ENCODE results near the gene EREG.

Gene EREG

DNA sequence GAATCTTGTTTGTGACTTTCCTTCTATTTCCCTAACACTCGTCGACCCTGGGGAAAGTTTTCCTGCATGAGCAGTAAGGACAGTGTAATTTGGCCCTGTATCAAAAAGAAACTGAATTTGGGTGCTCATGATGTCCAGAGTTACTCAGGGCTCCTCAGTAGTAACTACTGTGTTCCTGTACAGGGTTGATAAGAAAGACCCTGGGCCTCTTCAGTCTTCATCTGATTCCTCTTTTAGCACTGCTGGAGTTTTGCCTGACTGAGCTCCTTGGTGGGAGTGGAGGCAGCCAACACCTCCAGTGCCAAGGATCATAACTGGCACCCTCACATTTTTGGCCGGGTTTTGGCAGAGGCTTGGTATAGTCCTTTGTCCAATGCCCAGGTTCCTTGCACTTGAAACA is 72.9 kb downstream of the EREG start:
- TF ChIP-seq, protein P1, sequence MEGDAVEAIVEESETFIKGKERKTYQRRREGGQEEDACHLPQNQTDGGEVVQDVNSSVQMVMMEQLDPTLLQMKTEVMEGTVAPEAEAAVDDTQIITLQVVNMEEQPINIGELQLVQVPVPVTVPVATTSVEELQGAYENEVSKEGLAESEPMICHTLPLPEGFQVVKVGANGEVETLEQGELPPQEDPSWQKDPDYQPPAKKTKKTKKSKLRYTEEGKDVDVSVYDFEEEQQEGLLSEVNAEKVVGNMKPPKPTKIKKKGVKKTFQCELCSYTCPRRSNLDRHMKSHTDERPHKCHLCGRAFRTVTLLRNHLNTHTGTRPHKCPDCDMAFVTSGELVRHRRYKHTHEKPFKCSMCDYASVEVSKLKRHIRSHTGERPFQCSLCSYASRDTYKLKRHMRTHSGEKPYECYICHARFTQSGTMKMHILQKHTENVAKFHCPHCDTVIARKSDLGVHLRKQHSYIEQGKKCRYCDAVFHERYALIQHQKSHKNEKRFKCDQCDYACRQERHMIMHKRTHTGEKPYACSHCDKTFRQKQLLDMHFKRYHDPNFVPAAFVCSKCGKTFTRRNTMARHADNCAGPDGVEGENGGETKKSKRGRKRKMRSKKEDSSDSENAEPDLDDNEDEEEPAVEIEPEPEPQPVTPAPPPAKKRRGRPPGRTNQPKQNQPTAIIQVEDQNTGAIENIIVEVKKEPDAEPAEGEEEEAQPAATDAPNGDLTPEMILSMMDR (IDR thresholded peaks at IDR 0.05; ENCODE audit: low read depth, low read length): no peak

More for the DNA sequence above, 72.9 kb downstream of the EREG start:
- H3K4me3 ChIP-seq (ENCODE audit: low read depth, low read length): no peak overlapping the region
